CD14-positive monocyte (primary cell): Measurements from ENCODE around the gene PSENEN. TPM values are rescaled to one million over a fixed set of nuclear protein-coding genes. Genes with fewer than 3 reads are reported as not detected.

Experiments
- DNase-seq, 3 donors: peaks; one replicate each; pipeline ENCODE4 v3.0.0-alpha.2; 2011 to 2022
- H2AFZ ChIP-seq: 2 replicates; pipeline ENCODE4 v1.6.0; 2012; ENCODE audit warnings: mild to moderate bottlenecking, low read depth, low read length, inconsistent platforms; ENCODE audit not compliant: insufficient read depth, poor library complexity, severe bottlenecking
- H3K27ac ChIP-seq, 2 donors: 1 replicate in 1 of 2; 2 replicates in 1 of 2; pipeline ENCODE4 v1.5.1; 2012 to 2013; ENCODE audit warnings: low read length in 2 of 2, control low read depth in 1 of 2, inconsistent platforms in 1 of 2, low read depth in 1 of 2, mild to moderate bottlenecking in 1 of 2
- H3K27me3 ChIP-seq, 2 donors: one replicate each; pipeline versions ENCODE4 v1.6.0 to v1.6.1; 2011 to 2013; ENCODE audit warnings: low read length in 2 of 2; ENCODE audit not compliant: control insufficient read depth in 2 of 2, insufficient read depth in 2 of 2
- H3K36me3 ChIP-seq, 2 donors: replicated peaks in 1 of 2; 1 replicate in 1 of 2; 2 replicates in 1 of 2; pipeline versions ENCODE4 v1.5.1 to v1.6.1; 2012 to 2013; ENCODE audit warnings: low read length in 2 of 2, control low read depth in 1 of 2, inconsistent platforms in 1 of 2, mild to moderate bottlenecking in 1 of 2; ENCODE audit not compliant: insufficient read depth in 2 of 2, control insufficient read depth in 1 of 2
- H3K4me1 ChIP-seq, 2 donors: 1 replicate in 1 of 2; 2 replicates in 1 of 2; pipeline versions ENCODE4 v1.5.1 to v1.6.1; 2012 to 2013; ENCODE audit warnings: low read length in 2 of 2, control low read depth in 1 of 2, inconsistent platforms in 1 of 2, mild to moderate bottlenecking in 1 of 2, moderate library complexity in 1 of 2; ENCODE audit not compliant: insufficient read depth in 2 of 2, control insufficient read depth in 1 of 2
- H3K4me2 ChIP-seq: replicated peaks from 2 replicates; pipeline ENCODE3; 2012; ENCODE audit warnings: low read length, moderate library complexity, mild to moderate bottlenecking; ENCODE audit not compliant: poor library complexity, severe bottlenecking; ENCODE audit errors: extremely low read depth
- H3K4me3 ChIP-seq, 3 experiments: fragments of 200-600 bp in 1 of 3; sonication (generic) in 1 of 3; replicated peaks in 1 of 3; 1 replicate in 2 of 3; 2 replicates in 1 of 3; pipeline ENCODE4 v1.5.1; 2011 to 2013; ENCODE audit warnings: low read length in 3 of 3, mild to moderate bottlenecking in 3 of 3, control low read depth in 2 of 3, low read depth in 2 of 3, inconsistent platforms in 1 of 3, moderate library complexity in 1 of 3
- H3K79me2 ChIP-seq: 2 replicates; pipeline ENCODE4 v1.6.0; 2012; ENCODE audit warnings: mild to moderate bottlenecking, control low read depth, inconsistent platforms, low read length, moderate library complexity; ENCODE audit not compliant: insufficient read depth
- H3K9ac ChIP-seq: 2 replicates; pipeline ENCODE4 v1.6.0; 2017; ENCODE audit warnings: low read length, mild to moderate bottlenecking; ENCODE audit not compliant: insufficient read depth, poor library complexity, severe bottlenecking
- H3K9me3 ChIP-seq, 2 donors: replicated peaks in 1 of 2; 1 replicate in 1 of 2; 2 replicates in 1 of 2; pipeline versions ENCODE4 v1.5.1 to v1.6.1; 2012 to 2013; ENCODE audit warnings: low read length in 2 of 2, control low read depth in 1 of 2; ENCODE audit not compliant: control insufficient read depth in 1 of 2, insufficient read depth in 1 of 2
- H4K20me1 ChIP-seq: 2 replicates; pipeline ENCODE4 v1.6.0; 2012; ENCODE audit warnings: mild to moderate bottlenecking, low read length, control low read depth, moderate library complexity; ENCODE audit not compliant: insufficient read depth
- H3K27ac Mint-ChIP-seq, 7 donors: one replicate each; pipeline ENCODE4 v1.8.0; 2020; ENCODE audit warnings: mild to moderate bottlenecking in 7 of 7, mixed read lengths in 7 of 7, moderate library complexity in 6 of 7, inconsistent platforms in 2 of 7
- H3K27me3 Mint-ChIP-seq, 3 donors: one replicate each; pipeline ENCODE4 v1.8.0; 2021 to 2022; ENCODE audit warnings: low read depth in 3 of 3, mild to moderate bottlenecking in 3 of 3, mixed read lengths in 3 of 3, moderate library complexity in 3 of 3, inconsistent platforms in 1 of 3
- H3K36me3 Mint-ChIP-seq, 2 donors: one replicate each; pipeline ENCODE4 v1.8.0; 2020; ENCODE audit warnings: mixed read lengths in 2 of 2, inconsistent platforms in 1 of 2, mild to moderate bottlenecking in 1 of 2
- H3K4me1 Mint-ChIP-seq: one replicate; pipeline ENCODE4 v1.8.0; 2020; ENCODE audit warnings: mild to moderate bottlenecking, mixed read lengths
- H3K4me3 Mint-ChIP-seq, 2 donors: one replicate each; pipeline ENCODE4 v1.8.0; 2020; ENCODE audit warnings: mild to moderate bottlenecking in 2 of 2, mixed read lengths in 2 of 2, moderate library complexity in 1 of 2
- H3K9me3 Mint-ChIP-seq, 7 donors: one replicate each; pipeline ENCODE4 v1.8.0; 2020 to 2022; ENCODE audit warnings: mixed read lengths in 7 of 7, mild to moderate bottlenecking in 6 of 7, moderate library complexity in 6 of 7, inconsistent platforms in 2 of 7
- CTCF ChIP-seq: fragments of 200-600 bp; IDR thresholded peaks from one replicate; pipeline ENCODE4 v1.8.0; 2022; ENCODE audit warnings: antibody characterized with exemption, mild to moderate bottlenecking
- WGBS: methylation state at CpG from one replicate; pipeline ENCODE4 v1.1.5; 2013; ENCODE audit warnings: missing lambda C conversion rate; ENCODE audit not compliant: insufficient coverage; 5-methylcytosine and 5-hydroxymethylcytosine counted together
- intact Hi-C, 2 donors: fragments of 100-400 bp; cut with micrococcal nuclease; formaldehyde crosslinking; loops; one replicate each; pipeline versions ENCODE4 v1.15.0 to v1.15.1; 2023
- polyA plus RNA-seq, 3 donors: library from polyadenylated mRNA; depleted of rRNA in 1 of 3; unstranded in 2 of 3; stranded (reverse) in 1 of 3; fragments of 300-500 nt in 2 of 3; fragments of >200 nt in 1 of 3; fragmentation: Illumina TruSeq in 2 of 3; gene quantifications; 1 replicate in 2 of 3; 2 replicates in 1 of 3; pipeline ENCODE4 v1.2.3, GENCODE V29; 2012 to 2021

The PSENEN gene
- polyA plus RNA-seq, 3 donors, result 29.7 to 149 (median 129) TPM

- no peaks in the 10 kb centered on the region for H3K4me1 Mint-ChIP-seq
- no peak overlapping the region for H3K4me3 Mint-ChIP-seq
- WGBS, result 96% methylated on average over 11 of the region's 28 CpGs
- no peak overlapping the region for H3K4me3 ChIP-seq
- no peak overlapping the region for H3K9ac ChIP-seq
- H3K27me3 Mint-ChIP-seq, result peaks cover 0 to 3% (median 0%) of the 10 kb centered on the region in 3 donors
- peak overlapping the region in 1 of 7 donors; percentile 30 for H3K27ac Mint-ChIP-seq
- no peaks in the 10 kb centered on the region for H3K4me1 ChIP-seq
- H3K9me3 ChIP-seq, result no peaks in the 10 kb centered on the region
- H3K36me3 ChIP-seq, result peaks cover 33 to 47% of the 10 kb centered on the region in 2 donors
- no peak for TF ChIP-seq CTCF
- no peak overlapping the region for H3K4me2 ChIP-seq
- intact Hi-C loops, result no loop called here
- H3K36me3 Mint-ChIP-seq, result peaks cover 39 to 66% of the 10 kb centered on the region in 2 donors
- H3K9me3 Mint-ChIP-seq, result no peaks in the 10 kb centered on the region
- no peak for DNase-seq
- no peak overlapping the region for H2AFZ ChIP-seq
- no peaks in the 10 kb centered on the region for H4K20me1 ChIP-seq
- H3K79me2 ChIP-seq, result no peaks in the 10 kb centered on the region
- H3K27me3 ChIP-seq, result no peaks in the 10 kb centered on the region
- no peak overlapping the region for H3K27ac ChIP-seq
Observed at GRCh38 chr19:35783469-35784434, 38.3 kb downstream of the PSENEN start.

- no peak for DNase-seq
- no peak overlapping the region for H3K9ac ChIP-seq
- WGBS, result 90% methylated on average over 24 of the region's 45 CpGs
- peaks cover 32 to 59% of the 10 kb centered on the region in 2 donors for H3K36me3 Mint-ChIP-seq
- H3K4me3 Mint-ChIP-seq, result no peak overlapping the region
- no peaks in the 10 kb centered on the region for H3K27me3 ChIP-seq
- H3K4me3 ChIP-seq, result no peak overlapping the region
- H3K27ac ChIP-seq, result no peak overlapping the region
- H2AFZ ChIP-seq, result no peak overlapping the region
- no peaks in the 10 kb centered on the region for H3K9me3 Mint-ChIP-seq
- H3K4me1 Mint-ChIP-seq, result no peaks in the 10 kb centered on the region
- intact Hi-C loops, result no loop called here
- H3K79me2 ChIP-seq, result no peaks in the 10 kb centered on the region
- no peak overlapping the region for H3K4me2 ChIP-seq
- no peaks in the 10 kb centered on the region for H3K4me1 ChIP-seq
- no peaks in the 10 kb centered on the region for H4K20me1 ChIP-seq
- no peak for TF ChIP-seq CTCF
- no peak overlapping the region for H3K27ac Mint-ChIP-seq
- H3K27me3 Mint-ChIP-seq, result peaks cover 0 to 5% (median 0%) of the 10 kb centered on the region in 3 donors
- no peaks in the 10 kb centered on the region for H3K9me3 ChIP-seq
- peaks cover 31 to 44% of the 10 kb centered on the region in 2 donors for H3K36me3 ChIP-seq
Observed at GRCh38 chr19:35784503-35785338, 39.3 kb downstream of the PSENEN start.
